DMS79 (cell line): Measurements from ENCODE around the gene FBXL7.

Experiments used
- DNase-seq: peaks from one replicate; lab custom pipeline; 2025; lab: John Stamatoyannopoulos, UW

FBXL7 gene

GRCh38 chr5:15893866-15894265 is 393.9 kb downstream of the FBXL7 start:
- DNase-seq: no peak

- no peak for DNase-seq
Measured at GRCh38 chr5:15897656-15898055, 397.7 kb downstream of the FBXL7 start.

GRCh38 chr5:15898641-15899040 is 398.7 kb downstream of the FBXL7 start:
- DNase-seq: no peak

GRCh38 chr5:15899481-15899880 is 399.5 kb downstream of the FBXL7 start:
- DNase-seq: no peak

GRCh38 chr5:15901151-15901550 is 401.2 kb downstream of the FBXL7 start:
- no peak for DNase-seq

- no peak for DNase-seq
Measured at GRCh38 chr5:15902066-15902465, 402.1 kb downstream of the FBXL7 start.

GRCh38 chr5:15904899-15905830 is 405.2 kb downstream of the FBXL7 start:
- no peak for DNase-seq

GRCh38 chr5:15914638-15915037 is 414.7 kb downstream of the FBXL7 start:
- DNase-seq: no peak

GRCh38 chr5:15926586-15926985 is 426.6 kb downstream of the FBXL7 start:
- no peak for DNase-seq

- no peak for DNase-seq
Measured at GRCh38 chr5:15927710-15928380, 427.9 kb downstream of the FBXL7 start.

GRCh38 chr5:15929611-15930263 is 429.8 kb downstream of the FBXL7 start:
- no peak for DNase-seq

- DNase-seq: no peak
Measured at GRCh38 chr5:15932066-15932465, 432.1 kb downstream of the FBXL7 start.

- DNase-seq: no peak
Measured at GRCh38 chr5:15933259-15934207, 433.6 kb downstream of the FBXL7 start.

GRCh38 chr5:15936505-15937245 is 436.7 kb downstream of the FBXL7 start:
- no peak for DNase-seq

GRCh38 chr5:15937708-15938107 is 437.7 kb downstream of the FBXL7 start:
- no peak for DNase-seq

- DNase-seq: no peak
Measured at GRCh38 chr5:15938186-15938585, 438.2 kb downstream of the FBXL7 start.

GRCh38 chr5:15938961-15939360 is 439.0 kb downstream of the FBXL7 start:
- no peak for DNase-seq

- DNase-seq: no peak
Measured at GRCh38 chr5:15940905-15941304, 440.9 kb downstream of the FBXL7 start.

- no peak for DNase-seq
Measured at GRCh38 chr5:15943487-15943886, 443.5 kb downstream of the FBXL7 start.

GRCh38 chr5:15946026-15946425 is 446.0 kb downstream of the FBXL7 start:
- DNase-seq: no peak

GRCh38 chr5:15948190-15948589 is 448.2 kb downstream of the FBXL7 start:
- no peak for DNase-seq
